ENCODE measurements around the gene KRT85. TPM values are rescaled to one million over a fixed set of nuclear protein-coding genes. Genes with fewer than 3 reads are reported as not detected.
A peak's percentile ranks its signal among the peaks of the same experiment; 100 is the strongest.

The KRT85 gene
- total and polyA plus RNA-seq, 2 experiments from 2014 or later = not detected

GRCh38 chr12:52383331-52383730 is 16.1 kb upstream of the KRT85 start:
- DNase-seq = no peak
- TF ChIP-seq EZH2 (IDR thresholded peaks at IDR 0.05; ENCODE audit: insufficient read depth, poor library complexity, severe bottlenecking) (no peak), EZH2phosphoT487 (IDR thresholded peaks at IDR 0.05; ENCODE audit: insufficient read depth, low read depth) (no peak)
- H3F3A ChIP-seq (ENCODE audit: insufficient read depth) = no peaks in the 10 kb centered on the region
- no peaks in the 10 kb centered on the region for H3K9me2 ChIP-seq (ENCODE audit: insufficient read depth)
- H3K36me3 ChIP-seq (ENCODE audit: low read depth) = no peaks in the 10 kb centered on the region
- H3K9me3 ChIP-seq (ENCODE audit: low read depth) = no peaks in the 10 kb centered on the region
- peaks cover 31% of the 10 kb centered on the region for H3K27me3 ChIP-seq (replicated peaks; ENCODE audit: insufficient read depth)
- in situ Hi-C loops (cut with MboI) = loop anchor here (10.0 to 25.0 kb wide), 2 partner anchors 481 to 604 kb away; no protein-coding TSS in a partner anchor
- WGBS, 2 experiments (ENCODE audit: low coverage in 1 of 2, low lambda C conversion rate in 2 of 2, missing lambda C conversion rate in 2 of 2) = 50 to 63% methylated on average over 3 of the region's 3 CpGs
- H3K4me1 ChIP-seq (ENCODE audit: insufficient read depth) = no peaks in the 10 kb centered on the region
- H3K79me2 ChIP-seq (ENCODE audit: insufficient read depth) = no peaks in the 10 kb centered on the region
- no peak overlapping the region for H2AFZ ChIP-seq
- no peak overlapping the region for H3K4me3 ChIP-seq
- H3K4me2 ChIP-seq (ENCODE audit: unreplicated experiment) = no peak overlapping the region
- H4K20me1 ChIP-seq (ENCODE audit: insufficient read depth) = no peaks in the 10 kb centered on the region
- H3K27ac ChIP-seq = no peak overlapping the region
- no peak overlapping the region for H3K9ac ChIP-seq

- Histone ChIP-seq H3K27me3 (replicated peaks; ENCODE audit: insufficient read depth) (peaks cover 31% of the 10 kb centered on the region), H3K9me3 (ENCODE audit: low read depth) (no peaks in the 10 kb centered on the region), H3K9me2 (ENCODE audit: insufficient read depth) (no peaks in the 10 kb centered on the region), H3K36me3 (ENCODE audit: low read depth) (no peaks in the 10 kb centered on the region), H3K9ac (no peak overlapping the region), H3K4me1 (ENCODE audit: insufficient read depth) (no peaks in the 10 kb centered on the region), H4K20me1 (ENCODE audit: insufficient read depth) (no peaks in the 10 kb centered on the region), H3F3A (ENCODE audit: insufficient read depth) (no peaks in the 10 kb centered on the region), H3K4me3 (no peak overlapping the region), H2AFZ (no peak overlapping the region), H3K27ac (no peak overlapping the region), H3K79me2 (ENCODE audit: insufficient read depth) (no peaks in the 10 kb centered on the region), H3K4me2 (ENCODE audit: unreplicated experiment) (no peak overlapping the region)
- TF ChIP-seq EZH2phosphoT487 (IDR thresholded peaks at IDR 0.05; ENCODE audit: insufficient read depth, low read depth) = no peak
- no peak for TF ChIP-seq EZH2 (IDR thresholded peaks at IDR 0.05; ENCODE audit: insufficient read depth, poor library complexity, severe bottlenecking)
- WGBS, 2 experiments (ENCODE audit: low coverage in 1 of 2, low lambda C conversion rate in 2 of 2, missing lambda C conversion rate in 2 of 2) = 42 to 61% methylated on average over 2 of the region's 2 CpGs
- no peak for DNase-seq
- in situ Hi-C loops (cut with MboI) = loop anchor here (10.0 to 25.0 kb wide), 2 partner anchors 482 to 604 kb away; no protein-coding TSS in a partner anchor
Observed at GRCh38 chr12:52382854-52383253, 15.6 kb upstream of the KRT85 start.

- no peak overlapping the region for H3K4me3 ChIP-seq
- H3K36me3 ChIP-seq (ENCODE audit: low read depth) = no peaks in the 10 kb centered on the region
- H3K79me2 ChIP-seq (ENCODE audit: insufficient read depth) = no peaks in the 10 kb centered on the region
- no peak overlapping the region for H3K4me2 ChIP-seq (ENCODE audit: unreplicated experiment)
- no peaks in the 10 kb centered on the region for H3F3A ChIP-seq (ENCODE audit: insufficient read depth)
- no peak overlapping the region for H2AFZ ChIP-seq
- H3K27ac ChIP-seq = no peak overlapping the region
- no peaks in the 10 kb centered on the region for H3K4me1 ChIP-seq (ENCODE audit: insufficient read depth)
- 83 to 89% methylated on average over 8 of the region's 8 CpGs for WGBS, 2 experiments (ENCODE audit: low coverage in 1 of 2, low lambda C conversion rate in 2 of 2, missing lambda C conversion rate in 2 of 2)
- peaks cover 14% of the 10 kb centered on the region for H3K27me3 ChIP-seq (replicated peaks; ENCODE audit: insufficient read depth)
- TF ChIP-seq EZH2phosphoT487 (IDR thresholded peaks at IDR 0.05; ENCODE audit: insufficient read depth, low read depth) (no peak), EZH2 (IDR thresholded peaks at IDR 0.05; ENCODE audit: insufficient read depth, poor library complexity, severe bottlenecking) (no peak)
- H4K20me1 ChIP-seq (ENCODE audit: insufficient read depth) = no peaks in the 10 kb centered on the region
- H3K9me3 ChIP-seq (ENCODE audit: low read depth) = no peaks in the 10 kb centered on the region
- no peak overlapping the region for H3K9ac ChIP-seq
- in situ Hi-C loops (cut with MboI) = loop anchor here (10.0 to 25.0 kb wide), 2 partner anchors 484 to 606 kb away; no protein-coding TSS in a partner anchor
- no peaks in the 10 kb centered on the region for H3K9me2 ChIP-seq (ENCODE audit: insufficient read depth)
- no peak for DNase-seq
Observed at GRCh38 chr12:52381206-52381605, 13.9 kb upstream of the KRT85 start.

- H3K27me3 ChIP-seq (replicated peaks; ENCODE audit: insufficient read depth) = peaks cover 8% of the 10 kb centered on the region; the same call in 1 of the 2 replicates
- no peak overlapping the region for H2AFZ ChIP-seq
- peak; percentile 57 for DNase-seq
- H3K9me2 ChIP-seq (ENCODE audit: insufficient read depth) = no peaks in the 10 kb centered on the region
- H4K20me1 ChIP-seq (ENCODE audit: insufficient read depth) = no peaks in the 10 kb centered on the region
- no peak overlapping the region for H3K9ac ChIP-seq
- no peaks in the 10 kb centered on the region for H3K4me1 ChIP-seq (ENCODE audit: insufficient read depth)
- no peak overlapping the region for H3K4me2 ChIP-seq (ENCODE audit: unreplicated experiment)
- TF ChIP-seq EZH2phosphoT487 (IDR thresholded peaks at IDR 0.05; ENCODE audit: insufficient read depth, low read depth) (no peak), EZH2 (IDR thresholded peaks at IDR 0.05; ENCODE audit: insufficient read depth, poor library complexity, severe bottlenecking) (no peak)
- no peak overlapping the region for H3K27ac ChIP-seq
- H3K4me3 ChIP-seq = no peak overlapping the region
- no peaks in the 10 kb centered on the region for H3K9me3 ChIP-seq (ENCODE audit: low read depth)
- no peaks in the 10 kb centered on the region for H3K36me3 ChIP-seq (ENCODE audit: low read depth)
- WGBS, 2 experiments (ENCODE audit: low coverage in 1 of 2, low lambda C conversion rate in 2 of 2, missing lambda C conversion rate in 2 of 2) = 71 to 76% methylated on average over 15 of the region's 15 CpGs
- in situ Hi-C loops (cut with MboI) = loop anchor here (10.0 to 25.0 kb wide), 2 partner anchors 485 to 607 kb away; no protein-coding TSS in a partner anchor
- H3F3A ChIP-seq (ENCODE audit: insufficient read depth) = no peaks in the 10 kb centered on the region
- H3K79me2 ChIP-seq (ENCODE audit: insufficient read depth) = no peaks in the 10 kb centered on the region
Observed at GRCh38 chr12:52380271-52380694, 13.0 kb upstream of the KRT85 start.
